ENCODE measurements around the gene OGFOD3. TPM values are rescaled to one million over a fixed set of nuclear protein-coding genes. Genes with fewer than 3 reads are reported as not detected.

The OGFOD3 gene
- total and polyA plus RNA-seq, 2 experiments from 2014 or later: 9.6 to 24.6 TPM

GRCh38 chr17:82349287-82349701, 69.1 kb downstream of the OGFOD3 start (continued):
- TF ChIP-seq, protein P1, sequence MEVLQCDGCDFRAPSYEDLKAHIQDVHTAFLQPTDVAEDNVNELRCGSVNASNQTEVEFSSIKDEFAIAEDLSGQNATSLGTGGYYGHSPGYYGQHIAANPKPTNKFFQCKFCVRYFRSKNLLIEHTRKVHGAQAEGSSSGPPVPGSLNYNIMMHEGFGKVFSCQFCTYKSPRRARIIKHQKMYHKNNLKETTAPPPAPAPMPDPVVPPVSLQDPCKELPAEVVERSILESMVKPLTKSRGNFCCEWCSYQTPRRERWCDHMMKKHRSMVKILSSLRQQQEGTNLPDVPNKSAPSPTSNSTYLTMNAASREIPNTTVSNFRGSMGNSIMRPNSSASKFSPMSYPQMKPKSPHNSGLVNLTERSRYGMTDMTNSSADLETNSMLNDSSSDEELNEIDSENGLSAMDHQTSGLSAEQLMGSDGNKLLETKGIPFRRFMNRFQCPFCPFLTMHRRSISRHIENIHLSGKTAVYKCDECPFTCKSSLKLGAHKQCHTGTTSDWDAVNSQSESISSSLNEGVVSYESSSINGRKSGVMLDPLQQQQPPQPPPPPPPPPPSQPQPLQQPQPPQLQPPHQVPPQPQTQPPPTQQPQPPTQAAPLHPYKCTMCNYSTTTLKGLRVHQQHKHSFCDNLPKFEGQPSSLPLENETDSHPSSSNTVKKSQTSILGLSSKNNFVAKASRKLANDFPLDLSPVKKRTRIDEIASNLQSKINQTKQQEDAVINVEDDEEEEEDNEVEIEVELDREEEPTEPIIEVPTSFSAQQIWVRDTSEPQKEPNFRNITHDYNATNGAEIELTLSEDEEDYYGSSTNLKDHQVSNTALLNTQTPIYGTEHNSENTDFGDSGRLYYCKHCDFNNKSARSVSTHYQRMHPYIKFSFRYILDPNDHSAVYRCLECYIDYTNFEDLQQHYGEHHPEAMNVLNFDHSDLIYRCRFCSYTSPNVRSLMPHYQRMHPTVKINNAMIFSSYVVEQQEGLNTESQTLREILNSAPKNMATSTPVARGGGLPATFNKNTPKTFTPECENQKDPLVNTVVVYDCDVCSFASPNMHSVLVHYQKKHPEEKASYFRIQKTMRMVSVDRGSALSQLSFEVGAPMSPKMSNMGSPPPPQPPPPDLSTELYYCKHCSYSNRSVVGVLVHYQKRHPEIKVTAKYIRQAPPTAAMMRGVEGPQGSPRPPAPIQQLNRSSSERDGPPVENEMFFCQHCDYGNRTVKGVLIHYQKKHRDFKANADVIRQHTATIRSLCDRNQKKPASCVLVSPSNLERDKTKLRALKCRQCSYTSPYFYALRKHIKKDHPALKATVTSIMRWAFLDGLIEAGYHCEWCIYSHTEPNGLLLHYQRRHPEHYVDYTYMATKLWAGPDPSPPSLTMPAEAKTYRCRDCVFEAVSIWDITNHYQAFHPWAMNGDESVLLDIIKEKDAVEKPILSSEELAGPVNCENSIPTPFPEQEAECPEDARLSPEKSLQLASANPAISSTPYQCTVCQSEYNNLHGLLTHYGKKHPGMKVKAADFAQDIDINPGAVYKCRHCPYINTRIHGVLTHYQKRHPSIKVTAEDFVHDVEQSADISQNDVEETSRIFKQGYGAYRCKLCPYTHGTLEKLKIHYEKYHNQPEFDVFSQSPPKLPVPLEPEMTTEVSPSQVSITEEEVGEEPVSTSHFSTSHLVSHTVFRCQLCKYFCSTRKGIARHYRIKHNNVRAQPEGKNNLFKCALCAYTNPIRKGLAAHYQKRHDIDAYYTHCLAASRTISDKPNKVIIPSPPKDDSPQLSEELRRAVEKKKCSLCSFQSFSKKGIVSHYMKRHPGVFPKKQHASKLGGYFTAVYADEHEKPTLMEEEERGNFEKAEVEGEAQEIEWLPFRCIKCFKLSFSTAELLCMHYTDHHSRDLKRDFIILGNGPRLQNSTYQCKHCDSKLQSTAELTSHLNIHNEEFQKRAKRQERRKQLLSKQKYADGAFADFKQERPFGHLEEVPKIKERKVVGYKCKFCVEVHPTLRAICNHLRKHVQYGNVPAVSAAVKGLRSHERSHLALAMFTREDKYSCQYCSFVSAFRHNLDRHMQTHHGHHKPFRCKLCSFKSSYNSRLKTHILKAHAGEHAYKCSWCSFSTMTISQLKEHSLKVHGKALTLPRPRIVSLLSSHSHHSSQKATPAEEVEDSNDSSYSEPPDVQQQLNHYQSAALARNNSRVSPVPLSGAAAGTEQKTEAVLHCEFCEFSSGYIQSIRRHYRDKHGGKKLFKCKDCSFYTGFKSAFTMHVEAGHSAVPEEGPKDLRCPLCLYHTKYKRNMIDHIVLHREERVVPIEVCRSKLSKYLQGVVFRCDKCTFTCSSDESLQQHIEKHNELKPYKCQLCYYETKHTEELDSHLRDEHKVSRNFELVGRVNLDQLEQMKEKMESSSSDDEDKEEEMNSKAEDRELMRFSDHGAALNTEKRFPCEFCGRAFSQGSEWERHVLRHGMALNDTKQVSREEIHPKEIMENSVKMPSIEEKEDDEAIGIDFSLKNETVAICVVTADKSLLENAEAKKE (CRISPR knock-in tag; IDR thresholded peaks at IDR 0.05): no peak
- TF ChIP-seq CTCF (conservative IDR thresholded peaks at IDR 0.05; ENCODE audit: low read depth in 2 of 2) (no peak), POLR2AphosphoS5 (IDR thresholded peaks at IDR 0.05; ENCODE audit: low read depth) (no peak), EZH2phosphoT487 (IDR thresholded peaks at IDR 0.05; ENCODE audit: unreplicated experiment) (no peak), CREB1 (CRISPR knock-in tag; IDR thresholded peaks at IDR 0.05; ENCODE audit: low read depth) (no peak), NANOG (IDR thresholded peaks at IDR 0.05; ENCODE audit: borderline replicate concordance) (no peak), JUNB (IDR thresholded peaks at IDR 0.05; ENCODE audit: unreplicated experiment) (no peak)

DNA sequence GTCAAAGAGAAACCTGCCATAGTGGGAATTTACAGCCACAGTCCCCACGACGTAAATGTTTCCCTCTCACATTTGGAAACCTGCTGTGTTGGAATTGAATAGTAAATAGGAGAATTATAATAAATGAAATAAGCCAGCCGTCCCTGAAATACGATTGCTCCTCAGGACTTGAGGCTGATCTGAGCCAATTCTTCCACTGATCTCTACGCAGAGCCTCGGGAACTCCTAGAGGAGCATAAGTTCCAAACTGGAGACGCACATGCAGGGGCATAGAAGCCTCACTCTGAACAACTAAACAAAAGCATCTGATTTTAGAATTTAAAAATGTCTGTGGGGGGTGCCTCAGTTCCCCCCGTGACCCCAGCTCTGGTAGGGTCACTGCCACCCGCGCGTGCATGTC, 69.5 kb downstream of the OGFOD3 start:
- H3K4me2 ChIP-seq: no peak overlapping the region
- H3F3A ChIP-seq (replicated peaks; ENCODE audit: low read depth): no peaks in the 10 kb centered on the region
- no peak overlapping the region for H2AFZ ChIP-seq
- H3K4me1 ChIP-seq (ENCODE audit: insufficient read depth): no peaks in the 10 kb centered on the region
- H3K27ac ChIP-seq (ENCODE audit: low read depth): no peak overlapping the region
- H3K27me3 ChIP-seq (ENCODE audit: insufficient read depth): no peaks in the 10 kb centered on the region
- no peaks in the 10 kb centered on the region for H3K79me2 ChIP-seq (replicated peaks; ENCODE audit: insufficient read depth)
- H4K20me1 ChIP-seq (replicated peaks; ENCODE audit: insufficient read depth): no peaks in the 10 kb centered on the region
- DNase-seq (ENCODE audit: low spot score): no peak
- no peaks in the 10 kb centered on the region for H3K9me2 ChIP-seq (ENCODE audit: insufficient read depth)
- H3K27me3 Mint-ChIP-seq (ENCODE audit: insufficient read depth, low read depth, poor library complexity): peaks cover 11% of the 10 kb centered on the region
- H3K4me1 Mint-ChIP-seq: peaks cover 4% of the 10 kb centered on the region; the same call in 1 of the 3 replicates
- H3K36me3 ChIP-seq (ENCODE audit: insufficient read depth): no peaks in the 10 kb centered on the region
- H3K4me3 ChIP-seq: no peak overlapping the region
- no peaks in the 10 kb centered on the region for H3K9me3 Mint-ChIP-seq
- no peak for ATAC-seq
- no peak overlapping the region for H3K27ac Mint-ChIP-seq
- H3K4me3 Mint-ChIP-seq: no peak overlapping the region; the same call in 2 of the 3 replicates
- H3K36me3 Mint-ChIP-seq (ENCODE audit: low read depth): no peaks in the 10 kb centered on the region
- TF ChIP-seq ZNF331 (CRISPR knock-in tag; IDR thresholded peaks at IDR 0.05; ENCODE audit: low read depth) (no peak), STAT1 (IDR thresholded peaks at IDR 0.05; ENCODE audit: unreplicated experiment) (no peak), REST (IDR thresholded peaks at IDR 0.05; ENCODE audit: unreplicated experiment) (no peak), EZH2 (IDR thresholded peaks at IDR 0.05; ENCODE audit: low read depth, unreplicated experiment) (no peak)
